Pancreas (tissue), 10 donors: ENCODE measurements around the gene SYNDIG1. TPM values are rescaled to one million over a fixed set of nuclear protein-coding genes. Genes with fewer than 3 reads are reported as not detected.

Experiments
- ATAC-seq, 4 donors: fragments of 200-7000 bp; cut with Tn5 transposase; one replicate each; pipeline versions ENCODE4 v1.8.0 to v1.9.1; 2020; ENCODE audit warnings: mild to moderate bottlenecking in 4 of 4, moderate library complexity in 4 of 4
- DNase-seq, 6 donors: peaks; one replicate each; pipeline ENCODE4 v3.0.0-alpha.2; 2020
- FAIRE-seq: peaks from 2 replicates; lab custom pipeline; 2012; peaks lifted over from hg19 to GRCh38; lab: Jason Lieb, UNC
- H3K27ac ChIP-seq, 4 donors: fragments of 200-600 bp; sonication (generic); 1 replicate in 3 of 4; 2 replicates in 1 of 4; pipeline versions ENCODE4 v1.5.0 to v1.8.0; 2020
- H3K27me3 ChIP-seq, 4 donors: fragments of 200-600 bp; one replicate each; pipeline ENCODE4 v1.8.0; 2021
- H3K36me3 ChIP-seq, 3 donors: fragments of 200-600 bp; sonication (generic) in 1 of 3; one replicate each; pipeline versions ENCODE4 v1.5.0 to v1.8.0; 2020 to 2021
- H3K4me1 ChIP-seq, 3 donors: fragments of 200-600 bp; one replicate each; pipeline ENCODE4 v1.8.0; 2021
- H3K4me3 ChIP-seq, 4 donors: fragments of 200-600 bp; sonication (generic) in 2 of 4; one replicate each; pipeline versions ENCODE4 v1.5.0 to v1.8.0; 2020 to 2021
- H3K9me3 ChIP-seq, 4 donors: fragments of 200-600 bp; one replicate each; pipeline ENCODE4 v1.8.0; 2021
- CTCF ChIP-seq, 4 donors: fragments of 200-600 bp; sonication (generic) in 3 of 4; IDR thresholded peaks; one replicate each; pipeline versions ENCODE4 v1.5.0 to v1.8.0; 2021; ENCODE audit warnings: antibody characterized with exemption in 4 of 4
- WGBS, 2 donors: extraction: QIAGEN DNeasy Blood & Tissue Kit; methylation state at CpG; one replicate each; pipeline ENCODE4 v1.1.7; 2013; 5-methylcytosine and 5-hydroxymethylcytosine counted together
- intact Hi-C, 3 donors: fragments of 100-400 bp; cut with DNase I; formaldehyde crosslinking; loops; one replicate each; pipeline versions ENCODE4 v1.11.1 to v1.14.2; 2022
- polyA plus RNA-seq, 2 donors: library from polyadenylated mRNA; stranded (reverse); fragments of 200-250 nt; gene quantifications; one replicate each; pipeline ENCODE4 v1.2.3, GENCODE V29; 2013
- total RNA-seq, 6 donors: library from RNA; stranded (reverse); fragmentation: NEBNext Ultra II Directional in 4 of 6; extraction: Animal tissue kit (Norgen Biotek cat#: 25700) in 4 of 6; gene quantifications; one replicate each; pipeline versions ENCODE4 v1.2.1 to v1.2.4, GENCODE V29; 2021 to 2023
- donor health status: healthy with polysubstance abuse.
- donor health status: DM: no; HTN: no; CAD: no; lungs with moderate emphysema.
- donor health status: DM: no; HTN: no; CAD: no.
- donor health status: control.
- donor health status: control.
- donor health status: Bipolar disorder and iron deficiency.
- donor health status: DM: yes; HTN: yes; CAD: no.
- donor health status: DM: no; HTN: no; CAD: no.
- donor health status: DM: no; HTN: no; CAD: no.
- donor health status: DM: yes; HTN: yes; CAD: no.

SYNDIG1 gene
- total and polyA plus RNA-seq, 8 donors = 0.04 to 0.46 (median 0.23) TPM; not detected in 1

- FAIRE-seq (no peak), ATAC-seq (no peak), DNase-seq (no peak)
- WGBS, 2 donors = 71 to 72% methylated on average over 17 of the region's 17 CpGs
- H3K9me3 ChIP-seq = no peaks in the 10 kb centered on the region
- no peak overlapping the region for H3K4me3 ChIP-seq
- no peaks in the 10 kb centered on the region for H3K4me1 ChIP-seq
- no peak overlapping the region for H3K27ac ChIP-seq
- intact Hi-C loops = no loop called here
- H3K27me3 ChIP-seq = no peaks in the 10 kb centered on the region
- TF ChIP-seq CTCF (IDR thresholded peaks at IDR 0.05) = no peak
- no peaks in the 10 kb centered on the region for H3K36me3 ChIP-seq
Measured at GRCh38 chr20:24658920-24659660, 189.7 kb downstream of the SYNDIG1 start.

- no peak overlapping the region for H3K27ac ChIP-seq
- no peaks in the 10 kb centered on the region for H3K27me3 ChIP-seq
- no peaks in the 10 kb centered on the region for H3K36me3 ChIP-seq
- no peak for FAIRE-seq
- H3K9me3 ChIP-seq = no peaks in the 10 kb centered on the region
- no peak overlapping the region for H3K4me3 ChIP-seq
- intact Hi-C loops = no loop called here
- 83 to 84% methylated on average over 6 of the region's 6 CpGs for WGBS, 2 donors
- DNase-seq = no peak
- no peaks in the 10 kb centered on the region for H3K4me1 ChIP-seq
- ATAC-seq = no peak
- no peak for TF ChIP-seq CTCF (IDR thresholded peaks at IDR 0.05)
Measured at GRCh38 chr20:24659835-24660234, 190.4 kb downstream of the SYNDIG1 start.

GRCh38 chr20:24660651-24661050, 191.2 kb downstream of the SYNDIG1 start:
- DNase-seq = no peak
- FAIRE-seq = no peak
- H3K4me3 ChIP-seq = no peak overlapping the region
- TF ChIP-seq CTCF (IDR thresholded peaks at IDR 0.05) = no peak
- H3K27me3 ChIP-seq = no peaks in the 10 kb centered on the region
- no peaks in the 10 kb centered on the region for H3K9me3 ChIP-seq
- 83 to 89% methylated on average over 8 of the region's 8 CpGs for WGBS, 2 donors
- no peaks in the 10 kb centered on the region for H3K4me1 ChIP-seq
- no peak for ATAC-seq
- intact Hi-C loops = no loop called here
- no peak overlapping the region for H3K27ac ChIP-seq
- no peaks in the 10 kb centered on the region for H3K36me3 ChIP-seq

- ATAC-seq (no peak), DNase-seq (no peak), FAIRE-seq (no peak)
- H3K4me1 ChIP-seq = no peaks in the 10 kb centered on the region
- 47 to 55% methylated on average over 1 of the region's 1 CpG for WGBS, 2 donors
- intact Hi-C loops = no loop called here
- H3K4me3 ChIP-seq = no peak overlapping the region
- H3K36me3 ChIP-seq = no peaks in the 10 kb centered on the region
- TF ChIP-seq CTCF (IDR thresholded peaks at IDR 0.05) = no peak
- no peaks in the 10 kb centered on the region for H3K9me3 ChIP-seq
- no peaks in the 10 kb centered on the region for H3K27me3 ChIP-seq
- no peak overlapping the region for H3K27ac ChIP-seq
Measured at GRCh38 chr20:24661255-24661654, 191.8 kb downstream of the SYNDIG1 start.

GRCh38 chr20:24662322-24662721, 192.9 kb downstream of the SYNDIG1 start:
- H3K4me3 ChIP-seq = no peak overlapping the region
- no peak overlapping the region for H3K27ac ChIP-seq
- H3K9me3 ChIP-seq = no peaks in the 10 kb centered on the region
- H3K36me3 ChIP-seq = no peaks in the 10 kb centered on the region
- DNase-seq = no peak
- FAIRE-seq = no peak
- intact Hi-C loops = no loop called here
- 70 to 78% methylated on average over 8 of the region's 8 CpGs for WGBS, 2 donors
- H3K27me3 ChIP-seq = no peaks in the 10 kb centered on the region
- no peaks in the 10 kb centered on the region for H3K4me1 ChIP-seq
- no peak for TF ChIP-seq CTCF (IDR thresholded peaks at IDR 0.05)
- ATAC-seq = no peak
